ENCODE measurements around the gene DAG1. TPM values are rescaled to one million over a fixed set of nuclear protein-coding genes. Genes with fewer than 3 reads are reported as not detected.

DAG1 gene
- total RNA-seq, 1 experiment from 2014 or later: 99.9 TPM

DNA sequence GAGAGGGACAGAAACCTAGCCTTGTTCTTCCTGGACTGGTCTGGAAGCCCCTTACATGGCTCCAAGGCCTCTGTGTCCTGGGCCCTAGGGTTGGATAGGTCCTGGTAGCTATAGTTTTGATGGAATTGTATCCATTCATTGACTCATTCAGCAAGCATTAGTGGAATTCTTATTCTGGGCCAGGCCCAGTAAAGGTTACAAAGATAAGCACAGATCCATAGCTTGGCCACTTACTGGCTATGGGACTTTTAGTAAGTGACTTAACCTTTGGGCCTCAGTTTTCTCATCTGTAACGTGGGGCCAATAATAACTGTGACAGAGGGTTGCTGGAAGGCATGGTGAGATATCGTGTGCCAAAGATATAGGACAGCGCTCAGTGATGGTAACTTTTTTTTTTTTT lies 13.6 kb upstream of the DAG1 start:
- H3K4me1 ChIP-seq (ENCODE audit: control insufficient read depth in 1 of 2, insufficient read depth in 2 of 2, low read length in 2 of 2): peaks cover 7 to 29% of the 10 kb centered on the region in 2 experiments
- intact Hi-C loops (cut with micrococcal nuclease): no loop called here
- no peaks in the 10 kb centered on the region for H3K9me2 ChIP-seq (ENCODE audit: insufficient read depth)
- H3K79me2 ChIP-seq (ENCODE audit: insufficient read depth, low read length): no peaks in the 10 kb centered on the region
- no peak overlapping the region for H3K27ac ChIP-seq (ENCODE audit: low read depth, low read length)
- H3K4me2 ChIP-seq (ENCODE audit: low read length): peak overlapping the region; percentile 36
- BruUV-seq (replicated peaks): no TSS peak
- no peaks in the 10 kb centered on the region for H4K20me1 ChIP-seq (ENCODE audit: insufficient read depth)
- H3K4me3 ChIP-seq (replicated peaks in 1 of 2; ENCODE audit: low read depth in 1 of 2, low read length in 2 of 2): no peak overlapping the region
- POLR2A ChIA-PET: interaction anchor here (1.2 kb wide), 1 partner anchor 13 kb away, joined by 3 read pairs; the partner anchor contains the start of gene DAG1
- no peak overlapping the region for H3K9ac ChIP-seq (ENCODE audit: low read length)
- H3K27me3 ChIP-seq (ENCODE audit: insufficient read depth, low read length): no peaks in the 10 kb centered on the region
- TF ChIP-seq SP1 (IDR thresholded peaks at IDR 0.05; ENCODE audit: low read depth) (no peak), POLR2A (IDR thresholded peaks at IDR 0.05; ENCODE audit: borderline replicate concordance, extremely low read depth, insufficient read depth, insufficient read length) (no peak), SRF (IDR thresholded peaks at IDR 0.05; ENCODE audit: low read depth) (no peak), ZNF274 (IDR thresholded peaks at IDR 0.05; ENCODE audit: low read depth, low read length) (no peak), CTCF (IDR thresholded peaks at IDR 0.05 in 2 of 3, conservative IDR thresholded peaks at IDR 0.05 in 1 of 3; ENCODE audit: borderline replicate concordance in 1 of 3, insufficient read depth in 1 of 3, low read depth in 2 of 3, low read length in 2 of 3) (no peak), EGR1 (IDR thresholded peaks at IDR 0.05; ENCODE audit: low read depth) (no peak), ATF3 (IDR thresholded peaks at IDR 0.05) (no peak), EZH2phosphoT487 (IDR thresholded peaks at IDR 0.05; ENCODE audit: borderline replicate concordance) (no peak)
- TF ChIP-seq, protein P1, sequence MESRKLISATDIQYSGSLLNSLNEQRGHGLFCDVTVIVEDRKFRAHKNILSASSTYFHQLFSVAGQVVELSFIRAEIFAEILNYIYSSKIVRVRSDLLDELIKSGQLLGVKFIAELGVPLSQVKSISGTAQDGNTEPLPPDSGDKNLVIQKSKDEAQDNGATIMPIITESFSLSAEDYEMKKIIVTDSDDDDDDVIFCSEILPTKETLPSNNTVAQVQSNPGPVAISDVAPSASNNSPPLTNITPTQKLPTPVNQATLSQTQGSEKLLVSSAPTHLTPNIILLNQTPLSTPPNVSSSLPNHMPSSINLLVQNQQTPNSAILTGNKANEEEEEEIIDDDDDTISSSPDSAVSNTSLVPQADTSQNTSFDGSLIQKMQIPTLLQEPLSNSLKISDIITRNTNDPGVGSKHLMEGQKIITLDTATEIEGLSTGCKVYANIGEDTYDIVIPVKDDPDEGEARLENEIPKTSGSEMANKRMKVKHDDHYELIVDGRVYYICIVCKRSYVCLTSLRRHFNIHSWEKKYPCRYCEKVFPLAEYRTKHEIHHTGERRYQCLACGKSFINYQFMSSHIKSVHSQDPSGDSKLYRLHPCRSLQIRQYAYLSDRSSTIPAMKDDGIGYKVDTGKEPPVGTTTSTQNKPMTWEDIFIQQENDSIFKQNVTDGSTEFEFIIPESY (IDR thresholded peaks at IDR 0.05; ENCODE audit: extremely low read depth, insufficient replicate concordance, low read length): no peak
- no peaks in the 10 kb centered on the region for H3K9me3 ChIP-seq (ENCODE audit: control insufficient read depth in 1 of 2, insufficient read depth in 1 of 2, low read depth in 1 of 2, low read length in 2 of 2)
- RAD21 ChIA-PET (ENCODE audit: low non-redundant PET in 1 of 2, low total read pairs in 2 of 2, uncharacterized antibody in 2 of 2, unreplicated experiment in 2 of 2): no interaction called here
- peak; percentile 21; the same call in 1 of the 2 replicates for ATAC-seq
- DNase-seq (ENCODE audit: low read depth, low spot score): no peak
- CTCF ChIA-PET: no interaction called here
- no peak overlapping the region for H2AFZ ChIP-seq (ENCODE audit: low read depth, low read length, poor library complexity, severe bottlenecking)
- no peaks in the 10 kb centered on the region for H3K36me3 ChIP-seq (ENCODE audit: control insufficient read depth in 1 of 2, insufficient read depth in 2 of 2, low read length in 2 of 2)

Measured in HCT116 (cell line).